UCSD-AML1 (cell line): Measurements from ENCODE around the gene PLEKHM1.

Source experiments
- DNase-seq: peaks from one replicate; lab custom pipeline; 2025; ENCODE audit not compliant: unreplicated experiment; lab: John Stamatoyannopoulos, UW

The PLEKHM1 gene

DNA sequence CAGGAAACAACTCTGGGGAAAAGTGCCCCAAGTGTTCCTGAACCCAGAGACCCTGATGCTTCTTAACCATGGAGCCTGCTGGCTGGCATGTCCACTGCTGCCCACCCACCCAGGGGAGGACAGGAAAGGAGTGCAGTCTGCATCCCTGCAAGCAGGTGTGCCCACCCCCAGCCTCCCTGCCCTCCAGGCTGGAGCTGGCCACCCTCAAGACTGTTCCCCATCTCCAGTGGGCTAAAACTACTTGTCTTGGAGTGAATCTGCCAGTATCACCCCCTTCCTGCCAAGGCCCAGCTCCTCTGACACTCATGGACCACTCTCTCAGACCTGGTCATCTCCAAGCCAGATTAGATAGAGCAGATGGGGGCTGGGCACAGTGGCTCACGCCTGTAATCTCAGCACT, 87.6 kb downstream of the PLEKHM1 start:
- DNase-seq: no peak

DNA sequence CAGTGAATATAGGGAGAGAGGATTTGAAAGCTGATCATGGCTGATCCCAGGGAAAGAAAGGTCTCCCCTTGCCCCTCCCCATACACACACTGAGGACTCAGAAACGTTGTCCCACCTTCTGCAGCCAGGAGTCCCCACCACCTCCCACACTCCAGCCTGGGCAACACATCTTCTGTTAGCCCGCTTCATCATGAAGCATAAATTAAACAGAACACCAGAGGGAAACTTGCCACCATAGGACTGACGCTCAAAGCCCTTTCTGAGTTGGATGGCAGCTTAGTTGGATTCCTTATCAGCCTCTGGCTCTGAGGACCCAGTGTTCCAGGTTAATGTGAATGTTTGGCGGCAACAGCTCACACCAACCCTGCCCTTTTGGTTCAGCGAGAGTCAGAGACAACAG, 91.7 kb downstream of the PLEKHM1 start:
- DNase-seq: no peak

DNA sequence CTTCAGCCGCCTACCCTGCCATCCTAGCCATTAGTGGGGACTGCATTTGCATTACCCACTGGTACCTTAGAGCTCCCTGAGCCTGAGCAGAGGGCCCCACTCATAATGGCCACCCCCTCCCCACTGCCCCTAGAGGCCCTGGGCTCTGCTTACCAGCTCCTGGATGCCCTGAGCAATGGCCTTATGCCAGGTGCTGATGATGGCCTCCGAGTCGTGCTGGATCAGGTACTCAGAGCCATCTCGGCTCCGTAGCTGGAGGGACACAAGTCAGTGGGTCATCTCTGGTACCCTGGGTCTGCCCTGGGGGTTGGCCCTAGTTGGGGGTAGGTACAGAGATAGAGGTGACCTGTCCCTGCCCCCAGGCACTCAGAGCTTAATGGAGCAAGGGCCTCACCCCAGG, 92.7 kb downstream of the PLEKHM1 start:
- no peak for DNase-seq

DNA sequence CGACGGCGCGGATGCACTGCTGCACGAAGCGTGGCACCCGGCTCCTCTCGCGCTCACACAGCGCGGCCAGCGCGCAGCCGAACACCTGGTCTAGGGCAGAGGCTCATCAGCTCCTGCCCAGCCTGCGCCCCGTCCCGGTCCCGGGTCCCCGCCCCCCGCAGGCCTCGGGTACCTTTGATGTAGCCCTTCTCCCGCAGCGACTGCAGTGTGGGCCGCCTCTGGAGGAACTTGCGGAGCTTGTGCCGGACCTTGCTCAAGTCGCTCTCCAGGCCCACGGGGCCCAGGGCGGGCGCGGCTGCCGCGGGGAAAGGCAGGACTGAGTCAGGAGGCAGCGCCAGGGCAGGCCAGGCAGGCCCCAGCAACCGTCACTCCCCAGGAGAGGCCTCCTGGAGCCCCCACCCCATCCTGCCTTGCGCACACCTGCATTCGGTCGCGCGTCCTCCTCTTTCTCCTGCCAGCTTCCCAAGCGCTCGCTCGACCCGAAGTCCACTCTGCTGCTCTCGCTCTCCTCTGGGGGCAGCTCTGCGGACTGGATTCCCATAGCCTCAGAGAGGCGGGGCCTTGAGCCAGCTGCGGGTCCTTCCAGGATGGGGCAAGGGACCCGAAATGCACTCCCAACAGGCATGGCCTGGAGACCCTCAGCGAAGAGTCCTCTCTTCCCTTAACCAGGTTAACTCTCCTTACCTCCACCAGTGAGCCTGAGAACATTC, 93.9 kb downstream of the PLEKHM1 start:
- no peak for DNase-seq

DNA sequence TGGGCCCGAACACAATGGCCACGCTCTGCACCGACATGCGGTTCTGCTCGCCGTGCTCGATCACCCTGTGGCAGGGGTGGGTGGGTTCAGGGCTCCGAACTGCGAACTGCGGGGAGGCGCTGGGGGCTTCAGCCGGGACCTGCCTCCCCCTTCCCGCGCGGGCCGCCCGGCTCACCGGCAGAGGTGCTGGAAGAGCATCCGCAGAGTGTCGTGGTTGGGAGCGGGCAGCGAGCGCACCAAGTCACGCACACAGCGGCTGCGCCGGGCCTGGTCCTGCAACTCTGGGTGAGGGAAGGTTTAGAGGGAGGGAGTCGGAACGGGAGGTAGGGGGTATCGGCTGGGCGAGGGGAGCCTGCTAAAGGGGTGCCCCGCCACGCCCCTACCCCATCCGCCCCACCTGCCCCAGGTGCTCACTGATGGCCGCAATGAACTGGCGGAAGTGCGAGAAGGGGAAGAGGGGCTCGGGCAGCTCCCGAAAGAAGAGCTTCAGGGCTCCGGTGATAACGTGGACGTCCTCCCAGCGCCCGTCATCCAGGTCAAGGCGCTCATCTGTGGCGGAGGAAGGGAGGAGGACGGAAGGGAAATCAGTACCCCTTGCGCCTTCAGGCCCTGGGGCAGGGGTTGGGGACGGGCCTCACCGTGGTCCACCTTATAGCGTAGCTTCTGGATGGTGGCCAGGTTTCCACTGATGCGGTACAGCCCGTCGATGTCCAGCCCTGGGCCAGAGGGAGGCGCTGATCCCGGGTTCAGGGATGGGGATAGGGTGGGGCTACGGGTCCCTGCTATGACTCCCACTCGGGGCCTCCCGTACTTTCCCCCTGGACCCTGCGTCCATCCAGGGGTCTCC, 94.7 kb downstream of the PLEKHM1 start:
- DNase-seq: no peak

DNA sequence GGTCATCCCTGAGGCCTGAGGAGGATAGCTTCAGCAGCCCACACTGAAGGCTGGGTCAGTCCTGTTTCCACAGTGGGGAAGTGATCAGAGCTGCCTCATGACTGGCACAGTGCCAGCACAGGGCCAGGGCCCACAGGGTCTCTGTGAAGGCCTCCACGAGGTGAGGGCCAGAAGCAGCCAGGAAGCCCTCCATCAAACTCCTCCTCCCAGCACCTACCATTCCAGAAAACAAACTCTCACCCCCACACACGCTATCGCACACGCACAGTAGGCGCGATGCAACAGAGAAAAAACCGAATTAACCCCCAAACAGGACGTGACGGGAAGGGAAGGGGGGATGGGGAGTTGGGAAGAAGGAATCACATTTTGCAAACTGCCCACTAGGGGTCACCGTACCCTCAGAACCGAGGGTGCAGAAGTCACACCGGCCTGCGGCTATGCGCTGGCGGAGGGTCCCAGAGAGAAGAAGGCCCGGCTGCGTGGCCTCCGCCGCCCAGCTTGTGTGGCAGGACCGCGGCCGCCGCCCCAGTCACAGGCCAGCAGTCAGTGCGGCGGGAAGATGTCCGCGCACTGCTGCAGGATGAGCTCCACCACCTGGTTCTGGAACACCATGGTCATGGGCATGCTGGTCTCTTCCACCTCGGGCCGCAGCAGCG, 95.5 kb downstream of the PLEKHM1 start:
- DNase-seq: peak; percentile 50

DNA sequence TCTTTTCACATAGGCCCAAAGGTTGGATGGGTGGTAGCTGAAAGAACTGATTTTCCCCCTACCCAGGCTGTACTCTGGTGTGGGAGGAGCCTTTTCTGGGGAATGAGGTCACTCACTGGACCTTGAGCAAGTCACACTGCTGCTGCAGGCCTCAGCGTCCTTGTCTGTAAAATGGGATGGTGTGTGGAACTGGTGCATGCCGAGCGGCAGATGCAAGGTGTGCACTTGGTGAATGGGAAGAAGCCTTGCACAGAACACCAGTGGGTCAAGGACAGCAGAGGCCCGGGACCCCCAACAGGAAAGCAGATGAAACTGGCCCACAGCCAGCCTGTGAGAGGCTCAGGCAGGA, 96.0 kb downstream of the PLEKHM1 start:
- no peak for DNase-seq

DNA sequence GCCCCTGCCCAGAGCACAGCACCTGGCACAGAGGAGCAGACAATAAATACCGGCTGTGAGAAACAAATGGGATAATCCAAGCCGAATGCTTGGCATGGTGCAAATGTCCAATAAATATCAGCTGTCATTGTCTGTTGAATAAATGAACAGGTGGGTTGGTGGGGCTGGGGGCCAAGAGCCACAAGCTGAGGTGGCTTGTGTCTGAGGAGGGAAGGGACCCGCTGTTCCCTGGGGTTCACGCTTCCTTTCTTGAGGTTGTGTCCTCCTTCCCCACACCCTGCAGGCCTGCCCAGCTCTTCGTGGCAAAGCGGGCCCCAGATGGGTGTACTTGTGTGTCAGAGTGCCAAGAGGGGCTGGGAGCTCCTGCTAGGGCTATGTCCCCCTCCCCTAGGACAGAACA, 96.4 kb downstream of the PLEKHM1 start:
- no peak for DNase-seq

DNA sequence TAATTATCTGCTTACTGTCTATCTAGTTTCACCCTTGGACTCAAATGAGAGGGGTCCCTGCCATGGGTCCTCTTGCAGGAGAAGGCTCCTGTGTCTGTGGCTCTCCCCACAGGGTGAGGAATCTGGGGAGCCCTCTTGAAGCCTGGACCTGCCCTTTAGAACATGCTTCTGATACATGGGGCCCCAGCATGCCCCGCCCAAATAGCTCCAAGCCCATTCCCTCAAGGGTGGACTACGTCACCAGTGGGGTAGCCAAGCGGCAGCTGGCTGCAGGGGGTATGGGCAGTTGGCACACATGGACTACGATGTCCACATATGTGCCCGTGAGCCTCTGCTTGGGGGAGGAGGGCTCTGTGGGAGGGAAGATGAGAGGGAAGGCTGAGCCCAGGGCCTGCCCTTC, 97.1 kb downstream of the PLEKHM1 start:
- no peak for DNase-seq

DNA sequence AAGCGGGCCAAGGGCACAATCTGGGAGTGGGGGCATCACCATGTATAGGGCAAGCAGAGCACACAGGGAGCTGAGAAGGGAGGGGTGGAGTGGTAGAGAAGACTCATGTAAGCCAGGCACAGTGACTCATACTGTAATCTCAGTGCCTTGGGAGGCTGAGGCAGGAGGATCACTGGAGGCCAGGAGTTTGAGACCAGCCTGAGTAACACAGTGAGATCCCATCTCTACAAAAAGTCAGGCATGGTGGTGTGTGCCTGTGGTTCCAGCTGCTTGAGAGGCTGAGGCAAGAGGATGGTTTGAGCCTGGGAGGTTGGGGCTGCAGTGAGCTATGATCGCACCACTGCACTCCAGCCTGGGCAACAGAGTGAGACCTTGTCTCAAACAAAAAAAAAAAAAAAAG, 98.6 kb downstream of the PLEKHM1 start:
- DNase-seq: no peak

DNA sequence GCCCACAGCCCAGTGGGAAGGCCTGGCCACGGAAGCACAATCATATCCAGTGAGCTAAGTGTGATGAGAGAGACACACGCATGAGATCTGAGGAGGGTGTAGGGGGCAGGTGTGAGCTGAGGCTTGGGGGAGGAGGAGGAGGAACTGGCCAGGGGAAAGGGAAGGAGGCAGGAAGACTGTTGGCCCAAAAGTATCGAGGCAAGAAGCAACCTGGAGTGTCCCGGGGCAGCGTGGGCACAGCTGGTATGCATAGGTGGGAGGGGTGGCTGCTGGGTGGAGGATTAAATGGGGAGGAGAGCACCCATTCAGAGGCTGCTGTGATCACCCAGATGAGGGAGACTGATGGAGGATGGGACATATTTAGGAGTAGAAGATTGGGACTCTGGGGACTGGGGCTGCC, 99.2 kb downstream of the PLEKHM1 start:
- no peak for DNase-seq

DNA sequence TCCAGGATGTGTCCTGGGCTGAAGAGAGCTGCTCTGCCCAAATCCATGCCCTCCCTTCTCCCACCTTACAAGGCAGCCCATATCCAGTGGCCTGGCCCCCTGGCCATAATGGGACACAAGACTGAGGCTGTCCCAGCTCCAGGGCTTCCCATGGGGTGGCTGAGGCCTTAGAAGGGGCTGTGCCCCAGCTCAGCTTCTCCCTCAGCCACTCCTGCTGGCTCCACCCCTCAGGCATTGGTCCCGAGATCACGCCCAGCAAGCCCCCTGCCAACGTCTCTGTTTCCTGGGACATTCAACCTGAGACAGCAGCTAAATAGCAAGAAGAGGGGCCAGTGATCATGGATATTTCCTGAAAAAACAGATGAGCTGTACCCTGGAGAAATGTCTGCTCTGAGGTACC, 101.2 kb downstream of the PLEKHM1 start:
- DNase-seq: no peak

DNA sequence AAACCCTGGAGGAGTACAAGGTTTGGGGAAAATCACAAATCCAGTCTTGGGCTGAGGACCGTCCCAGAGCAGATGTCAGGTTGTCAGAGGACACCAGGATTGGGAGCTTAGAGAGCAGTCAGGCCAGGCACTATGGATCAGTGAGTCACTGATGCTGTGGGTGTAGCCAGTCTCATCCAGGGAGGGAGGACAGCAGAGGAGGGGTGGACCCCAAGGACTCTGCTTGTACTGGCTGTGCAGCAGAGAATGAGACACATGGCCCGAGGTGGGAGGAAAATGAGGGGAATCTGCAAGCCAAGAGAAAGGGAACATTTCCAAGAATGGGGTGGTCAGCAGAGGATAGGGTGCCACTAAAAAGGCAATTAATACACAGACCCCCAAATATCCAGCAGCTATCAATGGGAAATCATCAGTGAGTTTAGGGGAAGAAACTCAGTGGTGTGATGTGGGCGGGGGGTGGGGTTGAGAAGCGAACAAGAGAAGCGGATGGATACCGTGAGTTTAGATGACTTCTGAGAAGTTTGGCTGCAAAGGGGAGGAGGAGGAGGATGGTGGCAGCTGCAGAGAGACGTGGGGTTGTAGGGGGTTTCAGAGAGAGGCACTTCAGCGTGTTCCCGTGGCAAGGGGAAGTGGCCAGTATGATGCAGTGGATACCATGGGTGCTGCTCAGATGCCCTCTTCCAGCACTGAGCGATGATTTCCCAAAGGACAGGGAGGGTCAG, 101.8 kb downstream of the PLEKHM1 start:
- DNase-seq: no peak

DNA sequence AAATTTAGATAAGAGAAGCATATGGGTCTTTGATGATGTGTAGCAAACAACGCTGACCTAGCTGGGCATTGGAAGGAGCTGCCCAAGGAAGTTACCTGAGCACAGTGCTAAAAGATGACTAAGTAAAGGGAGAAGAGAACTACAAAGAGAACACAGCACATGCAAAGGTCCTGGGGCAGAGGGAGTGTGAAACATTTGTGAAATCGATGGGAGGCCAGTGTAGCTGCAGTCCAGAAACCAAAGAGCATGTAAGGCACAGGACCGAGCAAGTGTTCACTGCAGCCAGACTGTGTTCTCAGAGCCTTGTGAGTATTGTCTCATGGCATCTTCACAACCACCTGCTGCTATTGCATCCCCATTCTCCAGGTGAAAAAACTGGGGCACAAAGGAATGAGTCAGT, 102.8 kb downstream of the PLEKHM1 start:
- no peak for DNase-seq

DNA sequence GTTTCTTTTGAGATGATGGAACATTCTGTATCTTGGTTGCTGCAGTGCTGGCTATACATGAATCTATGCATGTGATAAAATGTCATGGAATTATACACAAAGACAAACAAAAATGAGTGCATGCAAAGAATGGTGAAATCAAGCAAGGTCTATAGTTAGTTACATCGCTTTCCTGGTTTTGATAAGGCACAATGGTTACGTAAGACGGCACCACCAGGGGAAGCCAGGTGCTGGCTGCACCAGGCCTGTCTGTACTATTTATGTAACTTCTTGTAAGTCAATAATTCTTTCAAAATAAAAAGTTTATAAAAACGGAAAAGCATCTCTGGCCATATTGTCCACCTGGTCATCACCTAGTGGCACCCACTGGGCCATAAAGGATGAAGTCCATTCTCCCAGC, 104.3 kb downstream of the PLEKHM1 start:
- DNase-seq: no peak
